Glutamatergic neuron (in vitro differentiated cells): ENCODE data around the gene PDE6A. TPM values are rescaled to one million over a fixed set of nuclear protein-coding genes. Genes with fewer than 3 reads are reported as not detected.

Source experiments
- DNase-seq: peaks from one replicate; pipeline ENCODE4 v3.0.0; 2022
- H3K27ac Mint-ChIP-seq: one replicate; pipeline ENCODE4 v1.8.0; 2020; ENCODE audit warnings: mild to moderate bottlenecking, mixed read lengths, inconsistent platforms; ENCODE audit not compliant: unreplicated experiment
- H3K27me3 Mint-ChIP-seq: one replicate; pipeline ENCODE4 v1.8.0; 2020; ENCODE audit warnings: mild to moderate bottlenecking, moderate library complexity, mixed read lengths, inconsistent platforms; ENCODE audit not compliant: unreplicated experiment
- H3K36me3 Mint-ChIP-seq: one replicate; pipeline ENCODE4 v1.8.0; 2020; ENCODE audit warnings: mild to moderate bottlenecking, mixed read lengths, inconsistent platforms; ENCODE audit not compliant: unreplicated experiment
- H3K4me1 Mint-ChIP-seq: one replicate; pipeline ENCODE4 v1.8.0; 2020; ENCODE audit warnings: mild to moderate bottlenecking, low read depth, mixed read lengths, inconsistent platforms; ENCODE audit not compliant: unreplicated experiment
- H3K4me3 Mint-ChIP-seq: one replicate; pipeline ENCODE4 v1.8.0; 2020; ENCODE audit warnings: mild to moderate bottlenecking, mixed read lengths, inconsistent platforms; ENCODE audit not compliant: unreplicated experiment
- H3K9me3 Mint-ChIP-seq: one replicate; pipeline ENCODE4 v1.8.0; 2020; ENCODE audit warnings: mild to moderate bottlenecking, moderate library complexity, mixed read lengths, inconsistent platforms; ENCODE audit not compliant: unreplicated experiment
- CTCF ChIP-seq: fragments of 200-600 bp; sonication (generic); IDR thresholded peaks from one replicate; pipeline ENCODE4 v1.5.0; 2021; ENCODE audit not compliant: partially characterized antibody, unreplicated experiment
- total RNA-seq: library from RNA; stranded (reverse); fragmentation: NEBNext Ultra II Directional; extraction: Animal tissue kit (Norgen Biotek cat#: 25700); gene quantifications from one replicate; pipeline ENCODE4 v1.2.1, GENCODE V29; 2021; ENCODE audit not compliant: unreplicated experiment

Gene PDE6A
- total RNA-seq, 1 donor from 2014 or later, result not detected

DNA sequence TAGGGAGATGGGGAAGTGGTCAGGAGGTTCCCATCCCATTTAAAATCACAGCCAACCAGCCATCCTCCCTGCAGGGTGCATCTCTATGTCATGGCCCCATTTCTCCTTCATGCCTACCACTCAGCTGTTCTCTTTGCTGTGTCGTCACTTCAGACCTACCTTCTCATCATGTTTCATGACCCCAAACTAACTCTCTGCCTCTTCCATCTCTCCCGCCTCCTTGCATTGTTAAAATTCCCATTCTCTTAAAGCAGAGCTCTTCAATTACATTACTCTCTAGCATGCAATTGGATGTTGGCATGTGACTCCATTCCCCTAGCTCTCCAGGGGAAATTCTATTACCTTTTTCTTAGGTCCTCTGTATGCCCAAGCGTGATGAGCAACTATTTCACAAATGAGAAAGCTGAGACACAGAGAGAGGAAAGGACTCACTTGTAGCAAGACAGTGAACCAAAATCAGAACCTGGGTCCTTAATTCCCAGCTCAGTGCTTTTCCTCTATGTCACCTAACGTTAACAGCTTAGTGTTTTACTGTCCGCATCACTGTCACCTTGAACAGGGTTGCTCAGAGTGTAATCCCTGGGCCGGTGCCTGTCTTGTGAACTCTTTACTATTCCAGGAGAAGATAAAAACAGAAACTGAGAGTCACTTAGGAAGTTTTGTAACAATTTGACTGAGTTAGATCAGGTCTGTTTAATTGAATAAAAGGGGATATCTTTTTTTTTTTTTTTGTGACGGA is 28.1 kb downstream of the PDE6A start:
- TF ChIP-seq CTCF, result no peak
- H3K4me1 Mint-ChIP-seq, result no peaks in the 10 kb centered on the region
- DNase-seq, result no peak
- H3K9me3 Mint-ChIP-seq, result peaks cover 2% of the 10 kb centered on the region
- H3K27me3 Mint-ChIP-seq, result no peaks in the 10 kb centered on the region
- H3K27ac Mint-ChIP-seq, result no peak overlapping the region
- H3K36me3 Mint-ChIP-seq, result no peaks in the 10 kb centered on the region
- no peak overlapping the region for H3K4me3 Mint-ChIP-seq

GRCh38 chr5:149915392-149916260 is 29.0 kb downstream of the PDE6A start:
- no peaks in the 10 kb centered on the region for H3K27me3 Mint-ChIP-seq
- TF ChIP-seq CTCF, result no peak
- DNase-seq, result no peak
- H3K9me3 Mint-ChIP-seq, result peaks cover 2% of the 10 kb centered on the region
- no peaks in the 10 kb centered on the region for H3K36me3 Mint-ChIP-seq
- H3K4me1 Mint-ChIP-seq, result no peaks in the 10 kb centered on the region
- no peak overlapping the region for H3K27ac Mint-ChIP-seq
- H3K4me3 Mint-ChIP-seq, result no peak overlapping the region

GRCh38 chr5:149913436-149914419 is 30.9 kb downstream of the PDE6A start:
- H3K9me3 Mint-ChIP-seq, result peaks cover 2% of the 10 kb centered on the region
- no peaks in the 10 kb centered on the region for H3K4me1 Mint-ChIP-seq
- DNase-seq, result no peak
- no peak overlapping the region for H3K4me3 Mint-ChIP-seq
- no peak overlapping the region for H3K27ac Mint-ChIP-seq
- TF ChIP-seq CTCF, result no peak
- no peaks in the 10 kb centered on the region for H3K27me3 Mint-ChIP-seq
- no peaks in the 10 kb centered on the region for H3K36me3 Mint-ChIP-seq

GRCh38 chr5:149912226-149912871 is 32.2 kb downstream of the PDE6A start:
- no peaks in the 10 kb centered on the region for H3K36me3 Mint-ChIP-seq
- H3K27ac Mint-ChIP-seq, result no peak overlapping the region
- H3K9me3 Mint-ChIP-seq, result peaks cover 2% of the 10 kb centered on the region
- H3K4me1 Mint-ChIP-seq, result no peaks in the 10 kb centered on the region
- DNase-seq, result no peak
- no peak overlapping the region for H3K4me3 Mint-ChIP-seq
- TF ChIP-seq CTCF, result no peak
- no peaks in the 10 kb centered on the region for H3K27me3 Mint-ChIP-seq
